IMR-90 (cell line): ENCODE results near the gene RPTOR. TPM values are rescaled to one million over a fixed set of nuclear protein-coding genes. Genes with fewer than 3 reads are reported as not detected.
A peak's percentile ranks its signal among the peaks of the same experiment; 100 is the strongest.

Experiments used
- ATAC-seq: fragments of 200-7000 bp; cut with Tn5 transposase; 2 replicates; pipeline ENCODE4 v1.9.1; 2020; ENCODE audit warnings: low read depth, mild to moderate bottlenecking, moderate library complexity
- BruUV-seq: library from RNA; stranded (reverse); fragments of 400-500 nt; replicated peaks from 2 replicates; lab custom pipeline; 2021; lab: Mats Ljungman, UMichigan
- CTCF ChIA-PET: fragments of 300-600 bp; formaldehyde crosslinking; extraction: SDS; loops from one replicate; lab custom pipeline; 2021; ENCODE audit warnings: antibody characterized with exemption; lab: Yijun Ruan, JAX
- POLR2A ChIA-PET: fragments of 300-600 bp; sonication (Branson Sonifier 250); formaldehyde crosslinking; loops from one replicate; lab custom pipeline; 2022; ENCODE audit warnings: antibody characterized with exemption; ENCODE audit not compliant: unreplicated experiment; lab: Charles Lee
- DNase-seq: peaks from one replicate; pipeline ENCODE4 v3.0.0; 2013
- H2AFZ ChIP-seq: replicated peaks from 2 replicates; pipeline ENCODE3; 2013; ENCODE audit warnings: low read length, mild to moderate bottlenecking; ENCODE audit not compliant: poor library complexity
- H2AK5ac ChIP-seq: 2 replicates; pipeline ENCODE4 v1.6.1; 2013; ENCODE audit warnings: low read depth, low read length, inconsistent platforms
- H2AK9ac ChIP-seq: replicated peaks from 2 replicates; pipeline ENCODE3; 2013; ENCODE audit warnings: mild to moderate bottlenecking, low read depth, low read length, moderate library complexity; ENCODE audit not compliant: poor library complexity
- H2BK120ac ChIP-seq: 2 replicates; pipeline ENCODE4 v1.6.1; 2013; ENCODE audit warnings: low read depth, low read length, inconsistent platforms
- H2BK15ac ChIP-seq: 3 replicates; pipeline ENCODE4 v1.6.1; 2013; ENCODE audit warnings: low read depth, low read length, inconsistent platforms
- H2BK20ac ChIP-seq: 2 replicates; pipeline ENCODE4 v1.6.1; 2013; ENCODE audit warnings: low read depth, mild to moderate bottlenecking, inconsistent platforms, low read length, moderate library complexity
- H2BK5ac ChIP-seq: 2 replicates; pipeline ENCODE4 v1.6.1; 2013; ENCODE audit warnings: mild to moderate bottlenecking, low read depth, low read length, inconsistent platforms; ENCODE audit not compliant: poor library complexity, severe bottlenecking
- H3K14ac ChIP-seq: replicated peaks from 2 replicates; pipeline ENCODE4 v1.6.1; 2013; ENCODE audit warnings: low read depth, low read length, inconsistent platforms
- H3K18ac ChIP-seq: 2 replicates; pipeline ENCODE4 v1.6.1; 2013; ENCODE audit warnings: low read depth, low read length, control low read depth
- H3K23ac ChIP-seq: 2 replicates; pipeline ENCODE4 v1.6.1; 2013; ENCODE audit warnings: low read depth, low read length, inconsistent platforms
- H3K27ac ChIP-seq: 2 replicates; pipeline ENCODE4 v1.5.1; 2013; ENCODE audit warnings: mild to moderate bottlenecking, control low read depth, low read length; ENCODE audit not compliant: insufficient read depth
- H3K27me3 ChIP-seq: 2 replicates; pipeline ENCODE4 v1.6.1; 2013; ENCODE audit warnings: low read length; ENCODE audit not compliant: control insufficient read depth, insufficient read depth
- H3K36me3 ChIP-seq: 2 replicates; pipeline ENCODE4 v1.6.1; 2013; ENCODE audit warnings: low read length, mixed read lengths; ENCODE audit not compliant: control insufficient read depth, insufficient read depth
- H3K4ac ChIP-seq: 2 replicates; pipeline ENCODE4 v1.6.1; 2013; ENCODE audit warnings: low read depth, low read length, inconsistent platforms
- H3K4me1 ChIP-seq: 2 replicates; pipeline ENCODE4 v1.6.1; 2013; ENCODE audit warnings: low read length, mixed read lengths; ENCODE audit not compliant: control insufficient read depth, insufficient read depth
- H3K4me2 ChIP-seq: 2 replicates; pipeline ENCODE4 v1.6.1; 2013; ENCODE audit warnings: low read depth, mild to moderate bottlenecking, control low read depth, low read length, moderate library complexity
- H3K4me3 ChIP-seq: 2 replicates; pipeline ENCODE4 v1.5.1; 2013; ENCODE audit warnings: low read depth, mild to moderate bottlenecking, control low read depth, low read length, moderate library complexity; ENCODE audit not compliant: insufficient read depth
- H3K56ac ChIP-seq: 2 replicates; pipeline ENCODE4 v1.6.1; 2013; ENCODE audit warnings: low read length, inconsistent platforms; ENCODE audit not compliant: insufficient read depth; ENCODE audit errors: extremely low read depth
- H3K79me1 ChIP-seq, 2 experiments: 2 replicates each; pipeline ENCODE4 v1.6.1; 2013; ENCODE audit warnings: low read length in 2 of 2, inconsistent platforms in 1 of 2, low read depth in 1 of 2
- H3K9ac ChIP-seq: 2 replicates; pipeline ENCODE4 v1.6.1; 2013; ENCODE audit warnings: low read depth, low read length, control low read depth
- H3K9me1 ChIP-seq: 2 replicates; pipeline ENCODE4 v1.6.1; 2013; ENCODE audit warnings: low read length, inconsistent platforms; ENCODE audit not compliant: insufficient read depth
- H3K9me3 ChIP-seq: 2 replicates; pipeline ENCODE4 v1.6.1; 2013; ENCODE audit warnings: low read length; ENCODE audit not compliant: control insufficient read depth, insufficient read depth
- H4K20me1 ChIP-seq: 2 replicates; pipeline ENCODE4 v1.6.1; 2013; ENCODE audit warnings: low read length, inconsistent platforms; ENCODE audit not compliant: insufficient read depth
- H4K5ac ChIP-seq: 2 replicates; pipeline ENCODE4 v1.6.1; 2013; ENCODE audit warnings: mild to moderate bottlenecking, low read depth, low read length, control low read depth
- H4K8ac ChIP-seq, 2 experiments: 2 replicates each; pipeline ENCODE4 v1.6.1; 2013; ENCODE audit warnings: low read depth in 2 of 2, low read length in 2 of 2, control low read depth in 1 of 2, inconsistent platforms in 1 of 2
- H4K91ac ChIP-seq: 2 replicates; pipeline ENCODE4 v1.6.1; 2013; ENCODE audit warnings: low read depth, low read length, inconsistent platforms; ENCODE audit not compliant: insufficient read depth
- RFX5 ChIP-seq: IDR thresholded peaks from 2 replicates; pipeline ENCODE4 v1.8.0; 2012; ENCODE audit warnings: low read depth, mild to moderate bottlenecking, low read length, moderate library complexity
- SMC3 ChIP-seq: fragments of 150-350 bp; IDR thresholded peaks from 2 replicates; pipeline ENCODE4 v1.6.1; 2016; ENCODE audit warnings: low read depth, mild to moderate bottlenecking, antibody characterized with exemption, low read length, moderate library complexity
- WGBS, 2 experiments: methylation state at CpG; one replicate each; pipeline versions ENCODE4 v1.1.5 to v1.1.7; 2013; ENCODE audit warnings: missing lambda C conversion rate in 2 of 2; ENCODE audit not compliant: insufficient read length in 1 of 2; ENCODE audit errors: extremely low coverage in 2 of 2; 5-methylcytosine and 5-hydroxymethylcytosine counted together
- dilution Hi-C: fragments of 300-500 bp; cut with HindIII; formaldehyde crosslinking; loops from one replicate; pipeline ENCODE4 v1.14.3; 2018; ENCODE audit warnings: low sequenced_read_pairs; ENCODE audit not compliant: unreplicated experiment
- in situ Hi-C: fragments of 300-500 bp; cut with MboI; formaldehyde crosslinking; loops from 3 replicates; pipeline ENCODE4 v1.14.3; 2019; ENCODE audit warnings: low sequenced_read_pairs, inconsistent platforms, mixed read lengths
- intact Hi-C: fragments of 100-400 bp; cut with micrococcal nuclease; formaldehyde crosslinking; loops from 2 replicates; pipeline ENCODE4 v1.10.0; 2022
- polyA plus RNA-seq, 3 experiments: library from polyadenylated mRNA; depleted of rRNA; stranded (reverse); fragments of >200 nt; gene quantifications; 2 replicates each; pipeline ENCODE4 v1.2.3, GENCODE V29; 2012; ENCODE audit warnings: low replicate concordance in 1 of 3
- total RNA-seq: library from RNA; depleted of rRNA; stranded (reverse); fragments of >200 nt; gene quantifications from 2 replicates; pipeline ENCODE4 v1.2.3, GENCODE V29; 2012
- TF ChIP-seq, protein P1 (sequence below): conservative IDR thresholded peaks from 2 replicates; pipeline ENCODE4 v1.5.1; 2012; ENCODE audit warnings: mild to moderate bottlenecking, low read depth, low read length, improper control_type of control experiment

The RPTOR gene
- total and polyA plus RNA-seq, 2 of the 4 experiments (the other 2 are of a cell fraction), result 10.8 to 14.7 TPM

DNA sequence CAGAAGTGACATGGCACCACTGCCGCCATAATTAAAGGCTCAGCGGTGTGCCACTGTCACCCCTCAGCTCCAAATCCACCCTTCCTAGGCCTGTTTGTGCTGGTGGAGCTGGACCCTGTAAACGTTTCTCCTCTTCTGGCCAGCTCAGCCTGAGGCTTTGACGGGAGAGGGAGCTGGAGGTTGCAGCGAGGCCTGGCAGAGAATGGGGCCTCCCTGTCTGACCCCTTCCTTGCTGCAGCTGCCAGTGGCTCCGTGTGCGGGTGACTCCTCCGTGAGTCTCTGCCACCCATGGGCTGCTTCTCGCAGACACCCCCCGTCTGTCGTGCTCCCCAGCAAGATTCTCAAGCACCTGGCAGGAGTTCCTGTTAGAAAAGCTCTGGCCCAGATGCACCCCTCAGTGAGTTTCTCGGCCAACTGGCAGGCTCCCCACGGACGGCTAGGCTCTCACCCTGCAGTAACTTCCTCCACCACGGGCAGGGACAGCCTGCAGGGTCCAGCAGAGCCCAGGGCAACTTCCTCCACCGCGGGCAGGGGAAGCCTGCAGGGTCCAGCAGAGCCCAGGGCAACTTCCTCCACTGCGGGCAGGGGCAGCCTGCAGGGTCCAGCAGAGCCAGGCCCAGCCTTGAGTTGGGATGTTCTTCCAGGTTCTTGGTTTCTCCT is 442.3 kb downstream of the RPTOR start:
- WGBS, 2 experiments, result 65% methylated on average over 10 of the region's 18 CpGs; no CpG with 5 or more reads in 1 of the 2 experiments
- DNase-seq (no peak), ATAC-seq (no peak)

More for the DNA sequence above, 442.3 kb downstream of the RPTOR start:
- H3K18ac ChIP-seq, result no peak overlapping the region
- no peak overlapping the region for H4K5ac ChIP-seq
- peaks cover 12% of the 10 kb centered on the region; the same call in 1 of the 2 replicates for H3K9me1 ChIP-seq
- H3K9ac ChIP-seq, result no peak overlapping the region
- no peak overlapping the region; the same call in 2 of the 3 replicates for H2BK15ac ChIP-seq
- H3K9me3 ChIP-seq, result no peaks in the 10 kb centered on the region
- no peak overlapping the region for H4K91ac ChIP-seq
- in situ Hi-C loops, result no loop called here
- no peak overlapping the region for H3K4me2 ChIP-seq
- dilution Hi-C loops, result no loop called here
- intact Hi-C loops, result no loop called here
- H2AK9ac ChIP-seq, result peak overlapping the region; percentile 84
- H3K14ac ChIP-seq, result no peak overlapping the region
- no peak overlapping the region for H3K27ac ChIP-seq
- 0 out of 2 replicates have a peak overlapping the region, but pooled peaks have one; percentile 35 for H2AK5ac ChIP-seq
- no peak overlapping the region for H3K4ac ChIP-seq
- BruUV-seq, result no TSS peak
- no peaks in the 10 kb centered on the region for H3K36me3 ChIP-seq
- H2BK120ac ChIP-seq, result no peak overlapping the region
- POLR2A ChIA-PET, result no interaction called here
- no peak overlapping the region for H4K8ac ChIP-seq
- no peaks in the 10 kb centered on the region for H4K20me1 ChIP-seq
- H3K27me3 ChIP-seq, result no peaks in the 10 kb centered on the region
- no peak overlapping the region for H2BK5ac ChIP-seq
- no peak overlapping the region for H3K56ac ChIP-seq
- H2AFZ ChIP-seq, result peak overlapping the region; percentile 53
- no peak for TF ChIP-seq RFX5
- no peak for TF ChIP-seq SMC3
- TF ChIP-seq, protein P1, sequence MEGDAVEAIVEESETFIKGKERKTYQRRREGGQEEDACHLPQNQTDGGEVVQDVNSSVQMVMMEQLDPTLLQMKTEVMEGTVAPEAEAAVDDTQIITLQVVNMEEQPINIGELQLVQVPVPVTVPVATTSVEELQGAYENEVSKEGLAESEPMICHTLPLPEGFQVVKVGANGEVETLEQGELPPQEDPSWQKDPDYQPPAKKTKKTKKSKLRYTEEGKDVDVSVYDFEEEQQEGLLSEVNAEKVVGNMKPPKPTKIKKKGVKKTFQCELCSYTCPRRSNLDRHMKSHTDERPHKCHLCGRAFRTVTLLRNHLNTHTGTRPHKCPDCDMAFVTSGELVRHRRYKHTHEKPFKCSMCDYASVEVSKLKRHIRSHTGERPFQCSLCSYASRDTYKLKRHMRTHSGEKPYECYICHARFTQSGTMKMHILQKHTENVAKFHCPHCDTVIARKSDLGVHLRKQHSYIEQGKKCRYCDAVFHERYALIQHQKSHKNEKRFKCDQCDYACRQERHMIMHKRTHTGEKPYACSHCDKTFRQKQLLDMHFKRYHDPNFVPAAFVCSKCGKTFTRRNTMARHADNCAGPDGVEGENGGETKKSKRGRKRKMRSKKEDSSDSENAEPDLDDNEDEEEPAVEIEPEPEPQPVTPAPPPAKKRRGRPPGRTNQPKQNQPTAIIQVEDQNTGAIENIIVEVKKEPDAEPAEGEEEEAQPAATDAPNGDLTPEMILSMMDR, result no peak
- no peak overlapping the region for H2BK20ac ChIP-seq
- H3K23ac ChIP-seq, result no peak overlapping the region
- peaks cover 4% of the 10 kb centered on the region in 2 experiments; a peak in 3 of 4 replicates for H3K79me1 ChIP-seq
- H3K4me1 ChIP-seq, result peaks cover 9% of the 10 kb centered on the region
- CTCF ChIA-PET, result no interaction called here
- no peak overlapping the region for H3K4me3 ChIP-seq
